GM12892 (cell line): ENCODE measurements around the gene BCDIN3D.

Experiments
- POLR2A ChIP-seq: IDR thresholded peaks from 2 replicates; pipeline ENCODE4 v1.6.1; 2011; ENCODE audit warnings: low read depth, low read length, control low read depth
- POLR2AphosphoS5 ChIP-seq: IDR thresholded peaks from 2 replicates; pipeline ENCODE4 v1.6.1; 2011; ENCODE audit warnings: low read depth, low read length, control low read depth
- TAF1 ChIP-seq: IDR thresholded peaks from 2 replicates; pipeline ENCODE4 v1.6.1; 2011; ENCODE audit warnings: low read depth, mild to moderate bottlenecking, control low read depth, low read length, borderline replicate concordance

- TF ChIP-seq TAF1 (no peak), POLR2A (no peak), POLR2AphosphoS5 (no peak)
These were observed 34.1 kb downstream of the BCDIN3D start for GRCh38 chr12:49808686-49809380.
